ENCODE results near the gene STN1. TPM values are rescaled to one million over a fixed set of nuclear protein-coding genes. Genes with fewer than 3 reads are reported as not detected.

The STN1 gene
- total and polyA plus RNA-seq, 9 of the 15 experiments (the other 6 are each of a cell fraction or from before 2014, with no cell fraction given), result 9.1 to 19.6 (median 13.8) TPM

DNA sequence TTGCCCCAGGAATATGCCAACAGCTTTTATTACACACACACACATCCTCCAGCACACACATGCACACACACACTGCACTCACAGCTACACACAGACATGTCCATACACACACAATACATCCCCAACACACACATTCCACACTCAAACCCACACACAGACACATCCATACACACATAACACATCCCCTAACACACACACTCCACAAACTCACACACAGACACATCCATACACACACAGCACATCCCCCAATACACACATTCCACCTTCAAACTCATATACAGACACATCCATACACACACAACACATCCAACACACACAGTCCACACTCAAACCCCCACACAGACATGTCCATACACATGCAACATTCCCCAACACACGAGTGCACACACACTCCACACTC, 81.7 kb downstream of the STN1 start:
- TF ChIP-seq ZNF586 (CRISPR knock-in tag; conservative IDR thresholded peaks at IDR 0.05), result no peak
- no peak for TF ChIP-seq SAP30 (IDR thresholded peaks at IDR 0.05; ENCODE audit: borderline replicate concordance, insufficient read depth, low read depth, low read length, poor library complexity, severe bottlenecking)
- no peak for TF ChIP-seq ZBTB7A (IDR thresholded peaks at IDR 0.05; ENCODE audit: borderline replicate concordance, control insufficient read depth, low read depth, low read length)
- no peak for TF ChIP-seq ARID2 (IDR thresholded peaks at IDR 0.05)
- no peak for TF ChIP-seq BRD4 (IDR thresholded peaks at IDR 0.05)
- no peak for TF ChIP-seq NFXL1 (CRISPR knock-in tag; IDR thresholded peaks at IDR 0.05)
- TF ChIP-seq DDX20 (tag; IDR thresholded peaks at IDR 0.05; ENCODE audit: low read depth), result no peak
- TF ChIP-seq, protein P1, sequence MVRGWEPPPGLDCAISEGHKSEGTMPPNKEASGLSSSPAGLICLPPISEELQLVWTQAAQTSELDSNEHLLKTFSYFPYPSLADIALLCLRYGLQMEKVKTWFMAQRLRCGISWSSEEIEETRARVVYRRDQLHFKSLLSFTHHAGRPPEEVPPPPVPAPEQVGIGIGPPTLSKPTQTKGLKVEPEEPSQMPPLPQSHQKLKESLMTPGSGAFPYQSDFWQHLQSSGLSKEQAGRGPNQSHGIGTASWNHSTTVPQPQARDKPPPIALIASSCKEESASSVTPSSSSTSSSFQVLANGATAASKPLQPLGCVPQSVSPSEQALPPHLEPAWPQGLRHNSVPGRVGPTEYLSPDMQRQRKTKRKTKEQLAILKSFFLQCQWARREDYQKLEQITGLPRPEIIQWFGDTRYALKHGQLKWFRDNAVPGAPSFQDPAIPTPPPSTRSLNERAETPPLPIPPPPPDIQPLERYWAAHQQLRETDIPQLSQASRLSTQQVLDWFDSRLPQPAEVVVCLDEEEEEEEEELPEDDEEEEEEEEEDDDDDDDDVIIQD (CRISPR knock-in tag; IDR thresholded peaks at IDR 0.05), result no peak
- no peak for TF ChIP-seq MYBL2 (IDR thresholded peaks at IDR 0.05; ENCODE audit: low read depth)
- no peak for TF ChIP-seq MYBL2 (CRISPR knock-in tag; IDR thresholded peaks at IDR 0.05; ENCODE audit: borderline replicate concordance)
- TF ChIP-seq HMGN3 (IDR thresholded peaks at IDR 0.05; ENCODE audit: borderline replicate concordance, extremely low read depth, insufficient read length, low read depth, low read length), result no peak
- no peak for TF ChIP-seq WHSC1 (IDR thresholded peaks at IDR 0.05; ENCODE audit: low read length)
- no peak for TF ChIP-seq NFYB (IDR thresholded peaks at IDR 0.05; ENCODE audit: extremely low read depth, insufficient read length)
- TF ChIP-seq HOXB6 (CRISPR knock-in tag; IDR thresholded peaks at IDR 0.05; ENCODE audit: borderline replicate concordance), result no peak
- no peak for TF ChIP-seq CHD2 (IDR thresholded peaks at IDR 0.05; ENCODE audit: low read depth, low read length)
- TF ChIP-seq SNRNP70 (optimal IDR thresholded peaks at IDR 0.05; ENCODE audit: low read depth, low read length), result no peak
- TF ChIP-seq, protein P2, sequence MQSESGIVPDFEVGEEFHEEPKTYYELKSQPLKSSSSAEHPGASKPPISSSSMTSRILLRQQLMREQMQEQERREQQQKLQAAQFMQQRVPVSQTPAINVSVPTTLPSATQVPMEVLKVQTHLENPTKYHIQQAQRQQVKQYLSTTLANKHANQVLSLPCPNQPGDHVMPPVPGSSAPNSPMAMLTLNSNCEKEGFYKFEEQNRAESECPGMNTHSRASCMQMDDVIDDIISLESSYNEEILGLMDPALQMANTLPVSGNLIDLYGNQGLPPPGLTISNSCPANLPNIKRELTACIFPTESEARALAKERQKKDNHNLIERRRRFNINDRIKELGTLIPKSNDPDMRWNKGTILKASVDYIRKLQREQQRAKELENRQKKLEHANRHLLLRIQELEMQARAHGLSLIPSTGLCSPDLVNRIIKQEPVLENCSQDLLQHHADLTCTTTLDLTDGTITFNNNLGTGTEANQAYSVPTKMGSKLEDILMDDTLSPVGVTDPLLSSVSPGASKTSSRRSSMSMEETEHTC (IDR thresholded peaks at IDR 0.05), result no peak
- no peak for TF ChIP-seq STAT5A (IDR thresholded peaks at IDR 0.05; ENCODE audit: borderline replicate concordance, low read length)
- TF ChIP-seq ZNF764 (CRISPR knock-in tag; IDR thresholded peaks at IDR 0.05; ENCODE audit: low read depth), result no peak
- no peak for TF ChIP-seq ZNF384 (IDR thresholded peaks at IDR 0.05; ENCODE audit: low read depth, low read length)
- Histone ChIP-seq H4K20me1 (replicated peaks; ENCODE audit: control insufficient read depth, insufficient read depth, low read length) (no peaks in the 10 kb centered on the region), H3K4me3 (no peak overlapping the region), H3K79me2 (ENCODE audit: control insufficient read depth, insufficient read depth, low read length) (no peaks in the 10 kb centered on the region), H3K4me1 (replicated peaks in 1 of 2; ENCODE audit: control insufficient read depth in 2 of 2, insufficient read depth in 2 of 2, low read length in 2 of 2) (no peaks in the 10 kb centered on the region; a peak in 3 of 5 replicates), H3K9me1 (ENCODE audit: control insufficient read depth, insufficient read depth, low read length) (no peaks in the 10 kb centered on the region), H3K27ac (ENCODE audit: extremely low read depth, low read depth, low read length) (no peak overlapping the region), H2AFZ (ENCODE audit: low read depth, low read length) (no peak overlapping the region), H3K9me3 (replicated peaks; ENCODE audit: control insufficient read depth, insufficient read depth, low read depth, low read length) (peaks cover 3% of the 10 kb centered on the region; the same call in 1 of the 2 replicates), H3K4me2 (ENCODE audit: insufficient read depth, low read length) (no peak overlapping the region), H3K9ac (ENCODE audit: insufficient read depth in 1 of 2, low read depth in 2 of 2, low read length in 2 of 2) (no peak overlapping the region), H3K27me3 (ENCODE audit: control insufficient read depth in 2 of 2, insufficient read depth in 2 of 2, low read length in 2 of 2) (peaks cover 10 to 46% of the 10 kb centered on the region in 2 experiments; a peak in 4 of 5 replicates), H3K36me3 (ENCODE audit: control insufficient read depth, insufficient read depth, low read length) (no peaks in the 10 kb centered on the region)
- ChIA-PET CTCF (ENCODE audit: low intra/inter-chr PET ratio) (no interaction called here), POLR2A (no interaction called here)
- BruUV-seq (replicated peaks), result no TSS peak
- DNase-seq (ENCODE audit: extremely low read depth in 1 of 4, low spot score in 3 of 4) (no peak), FAIRE-seq (no peak), ATAC-seq (no peak)
- intact Hi-C loops (cut with micrococcal nuclease) (no loop called here), in situ Hi-C loops (cut with MboI) (no loop called here)
- WGBS (ENCODE audit: insufficient coverage, low coverage, missing lambda C conversion rate), result 0% methylated on average over 1 of the region's 1 CpG

All from K562 (cell line).